AG04449 (cell line): ENCODE measurements around the gene FAM162A.

Experiments used
- CTCF ChIA-PET: fragments of 350-600 bp; formaldehyde crosslinking; extraction: SDS; loops from one replicate; lab custom pipeline; 2021; ENCODE audit warnings: antibody characterized with exemption; lab: Yijun Ruan, JAX
- POLR2A ChIA-PET: fragments of 400-600, 350-600 bp; formaldehyde crosslinking; extraction: SDS; loops from one replicate; lab custom pipeline; 2020; ENCODE audit warnings: antibody characterized with exemption, inconsistent platforms; lab: Yijun Ruan, JAX
- DNase-seq: peaks from one replicate; pipeline ENCODE4 v3.0.0-alpha.2; 2010; ENCODE audit warnings: low read depth, low spot score
- H3K4me3 ChIP-seq: 2 replicates; pipeline ENCODE4 v1.5.1; 2011; ENCODE audit warnings: low read depth, mild to moderate bottlenecking, control low read depth, low read length
- TF ChIP-seq, protein P1 (sequence below): IDR thresholded peaks from one replicate; pipeline ENCODE4 v1.5.1; 2011; ENCODE audit warnings: mild to moderate bottlenecking, moderate library complexity, low read length, control low read depth, inconsistent platforms; ENCODE audit not compliant: insufficient read depth; ENCODE audit errors: missing control alignments

Gene FAM162A

DNA sequence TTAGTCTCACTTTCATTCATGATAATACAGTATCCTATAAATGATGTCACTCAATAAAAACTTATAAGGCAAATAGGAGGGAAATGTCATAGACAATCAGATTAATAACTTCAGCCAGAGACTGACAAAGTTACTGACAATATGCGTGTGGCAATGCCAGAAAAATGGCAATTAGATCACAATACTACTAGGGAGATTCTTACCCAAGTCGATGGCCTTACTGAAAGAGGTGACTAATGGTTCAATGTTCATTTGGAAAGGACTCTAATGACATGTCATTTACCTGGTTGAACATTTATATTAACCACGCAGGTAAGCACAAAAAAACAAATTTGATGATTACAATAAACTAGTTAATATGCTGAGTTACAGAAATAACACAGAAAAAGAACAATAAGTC, 77.8 kb downstream of the FAM162A start:
- ChIA-PET POLR2A (no interaction called here), CTCF (interaction anchor here (1.2 kb wide), 1 partner anchor 99 kb away, joined by 3 read pairs; no protein-coding TSS in a partner anchor)
- TF ChIP-seq, protein P1, sequence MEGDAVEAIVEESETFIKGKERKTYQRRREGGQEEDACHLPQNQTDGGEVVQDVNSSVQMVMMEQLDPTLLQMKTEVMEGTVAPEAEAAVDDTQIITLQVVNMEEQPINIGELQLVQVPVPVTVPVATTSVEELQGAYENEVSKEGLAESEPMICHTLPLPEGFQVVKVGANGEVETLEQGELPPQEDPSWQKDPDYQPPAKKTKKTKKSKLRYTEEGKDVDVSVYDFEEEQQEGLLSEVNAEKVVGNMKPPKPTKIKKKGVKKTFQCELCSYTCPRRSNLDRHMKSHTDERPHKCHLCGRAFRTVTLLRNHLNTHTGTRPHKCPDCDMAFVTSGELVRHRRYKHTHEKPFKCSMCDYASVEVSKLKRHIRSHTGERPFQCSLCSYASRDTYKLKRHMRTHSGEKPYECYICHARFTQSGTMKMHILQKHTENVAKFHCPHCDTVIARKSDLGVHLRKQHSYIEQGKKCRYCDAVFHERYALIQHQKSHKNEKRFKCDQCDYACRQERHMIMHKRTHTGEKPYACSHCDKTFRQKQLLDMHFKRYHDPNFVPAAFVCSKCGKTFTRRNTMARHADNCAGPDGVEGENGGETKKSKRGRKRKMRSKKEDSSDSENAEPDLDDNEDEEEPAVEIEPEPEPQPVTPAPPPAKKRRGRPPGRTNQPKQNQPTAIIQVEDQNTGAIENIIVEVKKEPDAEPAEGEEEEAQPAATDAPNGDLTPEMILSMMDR: no peak
- no peak for DNase-seq
- H3K4me3 ChIP-seq: no peak overlapping the region
